Activated T-helper 1 cell treated with anti-CD3 and anti-CD28 coated beads, Interleukin-12 subunit alpha, Interleukin-12 subunit beta, Interleukin-2, Interleukin-4 antibody, amounts not matched to agents 30 ng/mL and 10 ng/mL and 1 ng/mL, durations not matched to agents 14 hours and 24 hours and 36 hours (primary cell): ENCODE data around the gene IMPA2. TPM values are rescaled to one million over a fixed set of nuclear protein-coding genes. Genes with fewer than 3 reads are reported as not detected.

Experiments used
- DNase-seq: peaks from one replicate; pipeline ENCODE4 v3.0.0; 2021; ENCODE audit warnings: low spot score
- H3K27ac Mint-ChIP-seq: one replicate; pipeline ENCODE4 v1.8.0; 2021; ENCODE audit warnings: mild to moderate bottlenecking, mixed read lengths
- H3K27me3 Mint-ChIP-seq: one replicate; pipeline ENCODE4 v1.8.0; 2022; ENCODE audit warnings: mild to moderate bottlenecking, moderate library complexity, mixed read lengths; ENCODE audit not compliant: insufficient read depth
- H3K36me3 Mint-ChIP-seq: one replicate; pipeline ENCODE4 v1.8.0; 2021; ENCODE audit warnings: low read depth, mixed read lengths
- H3K4me1 Mint-ChIP-seq: one replicate; pipeline ENCODE4 v1.8.0; 2021; ENCODE audit warnings: low read depth, mixed read lengths
- H3K4me3 Mint-ChIP-seq: one replicate; pipeline ENCODE4 v1.8.0; 2021; ENCODE audit warnings: mild to moderate bottlenecking, moderate library complexity, mixed read lengths
- H3K9me3 Mint-ChIP-seq: one replicate; pipeline ENCODE4 v1.8.0; 2021; ENCODE audit warnings: mixed read lengths
- intact Hi-C: fragments of 100-400 bp; cut with micrococcal nuclease; formaldehyde crosslinking; loops from one replicate; pipeline ENCODE4 v1.15.1; 2024
- total RNA-seq: library from RNA; stranded (reverse); gene quantifications from 2 replicates; pipeline ENCODE4 v1.2.3, GENCODE V29; 2022

IMPA2 gene
- total RNA-seq, 1 donor from 2014 or later = 19.3 TPM

- no peak overlapping the region for H3K27ac Mint-ChIP-seq
- DNase-seq = no peak
- peaks cover 15% of the 10 kb centered on the region for H3K4me1 Mint-ChIP-seq
- intact Hi-C loops = loop anchor here (5.0 kb wide), 3 partner anchors 323 to 1008 kb away; partner anchors contain the start of genes CEP192, SEH1L and TUBB6
- no peak overlapping the region for H3K4me3 Mint-ChIP-seq
- no peaks in the 10 kb centered on the region for H3K9me3 Mint-ChIP-seq
- H3K36me3 Mint-ChIP-seq = peaks cover 1% of the 10 kb centered on the region
- H3K27me3 Mint-ChIP-seq = peaks cover 10% of the 10 kb centered on the region
Observed at GRCh38 chr18:11984091-11984490, 2.8 kb downstream of the IMPA2 start.

GRCh38 chr18:11985586-11985985, 4.3 kb downstream of the IMPA2 start:
- no peaks in the 10 kb centered on the region for H3K36me3 Mint-ChIP-seq
- intact Hi-C loops = no loop called here

DNA sequence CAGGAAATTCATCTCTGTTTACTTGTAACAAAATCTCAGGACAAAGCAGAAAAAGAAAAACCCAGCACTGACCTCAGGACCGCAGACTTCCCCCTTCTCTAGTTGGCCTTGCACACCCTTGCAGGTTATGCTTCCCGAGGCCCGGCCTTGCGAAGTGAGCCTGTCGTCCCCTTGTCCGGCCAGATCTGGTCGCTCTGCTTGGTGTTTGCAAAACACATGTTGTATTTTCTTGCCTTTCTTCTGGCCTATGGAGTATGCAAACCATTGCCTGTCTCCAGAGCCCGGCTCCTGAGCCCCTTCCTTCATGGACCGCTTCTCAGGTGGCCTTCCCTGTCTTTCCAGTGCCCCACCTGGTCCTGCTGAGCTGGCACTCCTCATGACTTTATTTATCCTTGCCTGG, 4.8 kb downstream of the IMPA2 start:
- Mint-ChIP-seq H3K27me3 (peaks cover 6% of the 10 kb centered on the region), H3K27ac (no peak overlapping the region), H3K9me3 (no peaks in the 10 kb centered on the region), H3K36me3 (no peaks in the 10 kb centered on the region), H3K4me1 (peaks cover 7% of the 10 kb centered on the region), H3K4me3 (no peak overlapping the region)
- DNase-seq = no peak
- intact Hi-C loops = no loop called here

More at GRCh38 chr18:11985586-11985985, 4.3 kb downstream of the IMPA2 start:
- peaks cover 6% of the 10 kb centered on the region for H3K27me3 Mint-ChIP-seq
- H3K4me3 Mint-ChIP-seq = no peak overlapping the region
- H3K4me1 Mint-ChIP-seq = peaks cover 7% of the 10 kb centered on the region
- H3K9me3 Mint-ChIP-seq = no peaks in the 10 kb centered on the region
- H3K27ac Mint-ChIP-seq = no peak overlapping the region
- no peak for DNase-seq

DNA sequence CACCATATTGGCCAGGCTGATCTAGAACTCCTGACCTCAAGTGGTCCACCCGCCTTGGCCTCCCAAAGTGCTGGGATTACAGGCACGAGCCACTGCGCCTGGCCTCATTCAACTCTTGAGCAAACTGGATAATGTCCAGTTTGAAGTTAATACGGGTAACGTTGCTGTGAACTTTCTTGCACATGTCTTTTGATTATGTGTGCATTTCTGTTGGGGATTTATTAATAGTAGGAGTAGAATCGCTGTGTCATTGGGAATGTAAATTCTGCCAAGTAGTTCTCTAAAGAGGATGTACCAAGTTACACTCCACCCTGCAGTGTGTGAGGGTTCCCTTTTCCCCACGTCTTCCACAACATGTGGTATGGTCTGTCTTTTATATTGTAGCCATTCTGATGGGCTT, 6.2 kb downstream of the IMPA2 start:
- intact Hi-C loops = no loop called here
- H3K27ac Mint-ChIP-seq = no peak overlapping the region
- H3K4me1 Mint-ChIP-seq = no peaks in the 10 kb centered on the region
- DNase-seq = no peak
- no peak overlapping the region for H3K4me3 Mint-ChIP-seq
- no peaks in the 10 kb centered on the region for H3K9me3 Mint-ChIP-seq
- H3K36me3 Mint-ChIP-seq = no peaks in the 10 kb centered on the region
- H3K27me3 Mint-ChIP-seq = peaks cover under 1% of the 10 kb centered on the region

GRCh38 chr18:11989174-11989573, 7.9 kb downstream of the IMPA2 start:
- no peak for DNase-seq
- H3K36me3 Mint-ChIP-seq = no peaks in the 10 kb centered on the region
- H3K4me1 Mint-ChIP-seq = no peaks in the 10 kb centered on the region
- H3K4me3 Mint-ChIP-seq = no peak overlapping the region
- intact Hi-C loops = no loop called here
- H3K9me3 Mint-ChIP-seq = no peaks in the 10 kb centered on the region
- H3K27me3 Mint-ChIP-seq = no peaks in the 10 kb centered on the region
- no peak overlapping the region for H3K27ac Mint-ChIP-seq

DNA sequence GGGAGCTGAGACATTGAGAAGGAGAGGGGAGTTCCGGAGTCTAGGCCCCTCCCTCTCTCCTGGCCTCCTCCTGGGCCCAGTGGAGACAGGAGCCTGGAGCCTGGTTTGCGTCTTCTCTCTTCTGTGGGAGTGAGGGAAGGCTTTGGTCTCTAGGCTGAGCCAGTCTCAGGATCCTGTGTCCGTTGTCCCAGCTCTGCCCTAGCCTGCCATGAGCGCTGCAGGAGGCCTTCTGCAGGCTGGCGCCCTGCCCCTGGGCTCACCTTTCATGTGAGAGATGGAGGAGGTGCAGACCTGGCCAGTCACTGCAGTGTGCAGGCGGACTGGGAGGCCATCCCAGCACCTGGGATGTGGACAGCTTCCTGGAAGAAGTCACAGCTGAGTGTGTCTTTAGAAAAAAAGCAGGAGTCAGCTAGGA, 8.7 kb downstream of the IMPA2 start:
- Mint-ChIP-seq H3K9me3 (no peaks in the 10 kb centered on the region), H3K4me1 (peaks cover 3% of the 10 kb centered on the region), H3K36me3 (no peaks in the 10 kb centered on the region), H3K4me3 (no peak overlapping the region), H3K27ac (no peak overlapping the region), H3K27me3 (no peaks in the 10 kb centered on the region)
- intact Hi-C loops = no loop called here
- DNase-seq = no peak

DNA sequence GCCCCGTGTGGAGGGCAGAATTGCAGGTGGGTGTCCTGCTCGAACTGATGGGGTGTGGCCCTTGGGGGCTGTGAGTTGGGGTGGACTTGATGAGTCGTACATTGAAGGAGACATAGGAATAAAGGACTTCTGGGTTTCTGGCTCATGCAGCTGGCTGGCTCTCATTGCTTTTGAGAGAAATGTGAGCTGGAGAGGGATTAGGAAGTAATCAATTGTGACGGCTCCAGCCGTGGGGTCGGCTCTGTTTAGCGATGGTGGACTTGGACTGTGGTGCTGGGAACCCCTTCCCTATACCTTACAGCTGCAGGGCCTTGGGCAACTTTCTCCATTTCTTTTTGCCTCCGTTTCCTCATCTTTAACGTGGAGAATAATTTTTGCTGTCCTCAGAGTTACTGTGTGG, 9.2 kb downstream of the IMPA2 start:
- no peak overlapping the region for H3K4me3 Mint-ChIP-seq
- no peak overlapping the region for H3K27ac Mint-ChIP-seq
- intact Hi-C loops = no loop called here
- no peaks in the 10 kb centered on the region for H3K9me3 Mint-ChIP-seq
- H3K27me3 Mint-ChIP-seq = no peaks in the 10 kb centered on the region
- no peak for DNase-seq
- no peaks in the 10 kb centered on the region for H3K36me3 Mint-ChIP-seq
- peaks cover 9% of the 10 kb centered on the region for H3K4me1 Mint-ChIP-seq

- H3K27me3 Mint-ChIP-seq = no peaks in the 10 kb centered on the region
- H3K36me3 Mint-ChIP-seq = no peaks in the 10 kb centered on the region
- H3K9me3 Mint-ChIP-seq = no peaks in the 10 kb centered on the region
- H3K4me3 Mint-ChIP-seq = no peak overlapping the region
- no peak overlapping the region for H3K27ac Mint-ChIP-seq
- DNase-seq = no peak
- H3K4me1 Mint-ChIP-seq = peaks cover 15% of the 10 kb centered on the region
- intact Hi-C loops = no loop called here
Observed at GRCh38 chr18:11991021-11991795, 9.9 kb downstream of the IMPA2 start.

- Mint-ChIP-seq H3K4me1 (peaks cover 21% of the 10 kb centered on the region), H3K27me3 (no peaks in the 10 kb centered on the region), H3K36me3 (no peaks in the 10 kb centered on the region), H3K27ac (no peak overlapping the region), H3K4me3 (no peak overlapping the region), H3K9me3 (no peaks in the 10 kb centered on the region)
- intact Hi-C loops = no loop called here
- no peak for DNase-seq
Observed at GRCh38 chr18:11992096-11992790, 10.9 kb downstream of the IMPA2 start.

GRCh38 chr18:11993264-11993916, 12.1 kb downstream of the IMPA2 start:
- H3K4me1 Mint-ChIP-seq = peaks cover 21% of the 10 kb centered on the region
- H3K9me3 Mint-ChIP-seq = no peaks in the 10 kb centered on the region
- H3K27ac Mint-ChIP-seq = no peak overlapping the region
- no peak for DNase-seq
- no peaks in the 10 kb centered on the region for H3K27me3 Mint-ChIP-seq
- no peaks in the 10 kb centered on the region for H3K36me3 Mint-ChIP-seq
- intact Hi-C loops = no loop called here
- H3K4me3 Mint-ChIP-seq = no peak overlapping the region

- no peak for DNase-seq
- Mint-ChIP-seq H3K4me1 (peaks cover 21% of the 10 kb centered on the region), H3K27me3 (no peaks in the 10 kb centered on the region), H3K36me3 (no peaks in the 10 kb centered on the region), H3K4me3 (no peak overlapping the region), H3K27ac (no peak overlapping the region), H3K9me3 (no peaks in the 10 kb centered on the region)
- intact Hi-C loops = no loop called here
Observed at GRCh38 chr18:11994336-11994702, 13.0 kb downstream of the IMPA2 start.

DNA sequence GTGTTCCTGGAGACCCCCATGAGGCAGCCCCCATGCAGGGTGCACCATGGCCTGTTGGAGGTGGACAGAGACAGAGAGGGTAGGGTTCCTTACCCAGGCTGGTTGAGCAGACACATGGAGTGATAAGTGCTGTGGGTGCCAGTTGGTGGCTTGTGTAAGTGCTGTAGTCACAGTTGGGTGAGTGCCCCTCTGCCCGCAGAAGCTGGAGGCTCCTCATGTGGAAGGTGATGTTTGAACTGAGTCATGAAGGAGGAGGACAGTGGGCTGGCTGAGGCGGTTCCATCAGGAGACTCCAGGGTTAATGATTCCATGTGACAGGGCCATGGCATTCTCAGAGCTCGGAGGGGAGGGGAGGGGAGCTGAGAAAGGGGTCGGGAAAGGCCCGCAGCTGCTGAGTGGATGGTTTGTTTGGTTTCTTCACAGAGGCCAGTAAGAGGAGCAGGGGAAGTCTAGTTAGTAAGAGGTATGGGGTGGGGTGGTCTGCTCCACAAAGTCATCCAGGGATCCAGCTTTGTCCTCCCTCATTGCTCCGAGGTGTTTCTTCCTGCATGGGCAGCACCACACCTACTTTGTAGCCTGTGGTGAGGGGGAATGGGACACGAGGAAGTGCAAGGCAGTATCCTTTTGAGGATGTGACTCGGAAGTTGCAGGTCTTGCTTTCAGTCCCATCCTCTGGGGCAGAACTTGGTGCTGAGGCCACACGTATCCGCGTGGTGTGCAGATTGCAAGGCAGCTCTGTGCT, 13.6 kb downstream of the IMPA2 start:
- DNase-seq = no peak
- intact Hi-C loops = loop anchor here (1.0 kb wide), 3 partner anchors 14 to 262 kb away; partner anchors contain the start of gene IMPA2
- Mint-ChIP-seq H3K36me3 (no peaks in the 10 kb centered on the region), H3K27ac (no peak overlapping the region), H3K27me3 (no peaks in the 10 kb centered on the region), H3K9me3 (no peaks in the 10 kb centered on the region), H3K4me1 (peaks cover 21% of the 10 kb centered on the region), H3K4me3 (no peak overlapping the region)
